Measurements from ENCODE around the gene CASP3. TPM values are rescaled to one million over a fixed set of nuclear protein-coding genes. Genes with fewer than 3 reads are reported as not detected.
"Not testable (repeated sequence)": the region's sequence is repeated elsewhere in the genome, so short reads cannot be mapped to it uniquely, and the experiment has no call there.

The CASP3 gene
- total RNA-seq, 5 donors from 2014 or later (not counting 1 experiment from before 2014, with no cell fraction given): 10.7 to 23.5 (median 19.9) TPM

GRCh38 chr4:184657144-184657543 is 7.9 kb upstream of the CASP3 start:
- no peaks in the 10 kb centered on the region for H3K27me3 ChIP-seq (replicated peaks in 1 of 2; ENCODE audit: control insufficient read depth in 2 of 2, extremely low read depth in 1 of 2, insufficient read depth in 2 of 2, low read length in 1 of 2)
- H3K4me1 Mint-ChIP-seq: peaks cover 0 to 4% (median 0%) of the 10 kb centered on the region in 3 donors
- no peaks in the 10 kb centered on the region for H3K9me3 Mint-ChIP-seq
- ChIA-PET CTCF (no interaction called here), POLR2A (interaction anchor here in 1 of 2 donors (0.6 kb wide), 1 partner anchor 356 kb away, joined by 3 read pairs; no protein-coding TSS in a partner anchor)
- no peak overlapping the region for H3K4me3 ChIP-seq (ENCODE audit: control insufficient read depth in 1 of 2, extremely low read depth in 1 of 2, low read length in 1 of 2)
- H3K27ac ChIP-seq (ENCODE audit: low read length): no peak overlapping the region
- peaks cover 0 to 5% of the 10 kb centered on the region in 2 donors for H3K36me3 ChIP-seq (ENCODE audit: control insufficient read depth in 2 of 2, extremely low read depth in 1 of 2, insufficient read depth in 1 of 2, low read length in 1 of 2)
- ATAC-seq (replicated peaks in 1 of 4) (no peak), DNase-seq (no peak)
- H3K36me3 Mint-ChIP-seq: peaks cover 21% of the 10 kb centered on the region
- no peaks in the 10 kb centered on the region for H3K9me3 ChIP-seq
- H3K27ac Mint-ChIP-seq: no peak overlapping the region
- no peaks in the 10 kb centered on the region for H3K4me1 ChIP-seq (ENCODE audit: control insufficient read depth in 1 of 2, extremely low read depth in 1 of 2, insufficient read depth in 2 of 2, low read length in 2 of 2)
- no peaks in the 10 kb centered on the region for H3K27me3 Mint-ChIP-seq
- no peak overlapping the region for H3K4me3 Mint-ChIP-seq
- no CpG with 5 or more reads among the region's 3 CpGs for WGBS (ENCODE audit: insufficient coverage)

DNA sequence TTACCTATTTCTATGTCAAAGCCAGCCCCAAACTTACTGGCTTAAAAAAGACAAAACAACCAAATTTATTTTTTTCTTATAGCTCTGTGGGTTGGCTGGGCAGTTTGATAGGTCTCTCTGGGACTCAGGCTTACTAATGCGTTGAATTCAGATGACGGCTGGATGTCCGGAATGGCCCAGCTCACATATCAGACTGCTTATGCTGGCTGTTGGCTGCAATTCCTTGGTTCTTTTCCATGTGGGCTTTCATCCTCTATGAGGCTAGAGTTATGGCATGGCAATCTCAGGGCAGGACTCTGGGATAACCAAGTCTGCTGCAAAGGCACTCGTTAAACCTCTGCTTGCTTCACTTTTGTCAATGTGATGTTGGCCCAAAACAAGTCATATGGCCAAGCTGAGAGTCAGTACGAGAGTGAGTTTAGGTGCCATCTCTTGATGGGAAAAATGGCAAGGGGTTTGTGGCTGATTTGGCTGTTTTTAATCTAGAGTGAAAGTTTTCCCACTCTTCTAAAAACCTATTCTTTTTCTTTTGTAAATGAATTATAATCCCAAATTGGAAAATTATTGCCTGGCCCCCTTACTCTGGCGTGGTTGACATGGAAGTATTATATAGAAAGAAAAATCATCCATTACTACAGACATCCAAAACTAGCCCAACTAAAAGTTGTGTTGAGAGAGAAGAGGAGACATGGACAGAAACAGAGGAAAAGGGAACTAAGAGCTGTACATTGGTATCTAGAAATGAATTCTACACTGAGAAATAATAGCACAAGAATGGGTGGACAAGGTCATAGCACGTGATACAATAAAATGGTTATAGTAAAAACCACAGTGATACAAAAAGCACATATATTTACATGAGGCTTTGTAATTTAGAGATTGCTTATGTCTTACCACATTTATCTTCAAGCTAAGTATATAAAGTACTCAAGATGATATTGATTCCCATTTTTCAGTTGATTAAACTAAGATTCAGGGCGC is 6.9 kb upstream of the CASP3 start:
- H3K27me3 Mint-ChIP-seq: no peaks in the 10 kb centered on the region
- no peaks in the 10 kb centered on the region for H3K9me3 ChIP-seq
- peaks cover 0 to 5% of the 10 kb centered on the region in 2 donors for H3K36me3 ChIP-seq (ENCODE audit: control insufficient read depth in 2 of 2, extremely low read depth in 1 of 2, insufficient read depth in 1 of 2, low read length in 1 of 2)
- peaks cover 0 to 9% (median 2%) of the 10 kb centered on the region in 3 donors for H3K4me1 Mint-ChIP-seq
- no peak overlapping the region for H3K27ac Mint-ChIP-seq
- ChIA-PET POLR2A (interaction anchor here in 1 of 2 donors (0.6 kb wide), 1 partner anchor 355 kb away, joined by 3 read pairs; no protein-coding TSS in a partner anchor), CTCF (no interaction called here)
- H3K4me3 Mint-ChIP-seq: no peak overlapping the region
- DNase-seq (no peak), ATAC-seq (replicated peaks in 1 of 4) (no peak)
- 96% methylated on average over 4 of the region's 8 CpGs for WGBS (ENCODE audit: insufficient coverage)
- H3K4me1 ChIP-seq (ENCODE audit: control insufficient read depth in 1 of 2, extremely low read depth in 1 of 2, insufficient read depth in 2 of 2, low read length in 2 of 2): no peaks in the 10 kb centered on the region
- peaks cover 21% of the 10 kb centered on the region for H3K36me3 Mint-ChIP-seq
- no peaks in the 10 kb centered on the region for H3K9me3 Mint-ChIP-seq
- no peak overlapping the region for H3K4me3 ChIP-seq (ENCODE audit: control insufficient read depth in 1 of 2, extremely low read depth in 1 of 2, low read length in 1 of 2)
- no peaks in the 10 kb centered on the region for H3K27me3 ChIP-seq (replicated peaks in 1 of 2; ENCODE audit: control insufficient read depth in 2 of 2, extremely low read depth in 1 of 2, insufficient read depth in 2 of 2, low read length in 1 of 2)
- H3K27ac ChIP-seq (ENCODE audit: low read length): no peak overlapping the region

- Histone ChIP-seq H3K9me3 (no peaks in the 10 kb centered on the region), H3K4me3 (ENCODE audit: control insufficient read depth in 1 of 2, extremely low read depth in 1 of 2, low read length in 1 of 2) (no peak overlapping the region), H3K4me1 (ENCODE audit: control insufficient read depth in 1 of 2, extremely low read depth in 1 of 2, insufficient read depth in 2 of 2, low read length in 2 of 2) (peaks cover 3 to 16% of the 10 kb centered on the region in 2 experiments), H3K27ac (ENCODE audit: low read length) (no peak overlapping the region), H3K27me3 (replicated peaks in 1 of 2; ENCODE audit: control insufficient read depth in 2 of 2, extremely low read depth in 1 of 2, insufficient read depth in 2 of 2, low read length in 1 of 2) (no peaks in the 10 kb centered on the region), H3K36me3 (ENCODE audit: control insufficient read depth in 2 of 2, extremely low read depth in 1 of 2, insufficient read depth in 1 of 2, low read length in 1 of 2) (no peaks in the 10 kb centered on the region)
- Mint-ChIP-seq H3K27me3 (no peaks in the 10 kb centered on the region), H3K36me3 (peaks cover 11% of the 10 kb centered on the region), H3K27ac (no peak overlapping the region), H3K4me1 (peaks cover 11 to 19% (median 12%) of the 10 kb centered on the region in 3 donors), H3K9me3 (no peaks in the 10 kb centered on the region), H3K4me3 (no peak overlapping the region)
- no peak for DNase-seq
- ChIA-PET POLR2A (interaction anchor here in 1 of 2 donors (0.6 kb wide), 1 partner anchor 11 kb away, joined by 7 read pairs; no protein-coding TSS in a partner anchor), CTCF (no interaction called here)
- no CpG with 5 or more reads among the region's 2 CpGs for WGBS (ENCODE audit: insufficient coverage)
- ATAC-seq (replicated peaks in 1 of 4): no peak
These were observed 4.4 kb upstream of the CASP3 start for GRCh38 chr4:184653650-184654049.

DNA sequence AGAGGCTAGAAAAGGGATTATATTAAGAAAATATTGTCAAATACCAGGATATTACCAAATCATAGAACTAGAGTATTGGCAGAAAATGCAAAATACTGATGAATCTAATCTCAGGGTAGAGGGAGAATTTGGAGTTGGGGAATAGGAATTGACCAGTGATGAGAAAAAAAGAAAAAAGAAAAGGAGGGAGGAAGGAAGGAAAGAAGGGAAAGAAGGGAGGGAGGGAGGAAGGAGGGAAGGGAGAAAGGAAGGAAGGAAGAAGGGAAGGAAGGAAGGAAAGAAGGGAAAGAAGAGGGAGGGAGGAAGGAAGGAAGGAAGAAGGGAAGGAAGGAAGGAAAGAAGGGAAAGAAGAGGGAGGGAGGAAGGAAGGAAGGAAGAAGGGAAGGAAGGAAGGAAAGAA is 3.4 kb upstream of the CASP3 start:
- H3K4me1 ChIP-seq (ENCODE audit: control insufficient read depth in 1 of 2, extremely low read depth in 1 of 2, insufficient read depth in 2 of 2, low read length in 2 of 2): peaks cover 6 to 25% of the 10 kb centered on the region in 2 experiments
- peaks cover 11% of the 10 kb centered on the region for H3K36me3 Mint-ChIP-seq
- H3K27ac ChIP-seq (ENCODE audit: low read length); H3K9me3 ChIP-seq; H3K27me3 ChIP-seq (replicated peaks in 1 of 2; ENCODE audit: control insufficient read depth in 2 of 2, extremely low read depth in 1 of 2, insufficient read depth in 2 of 2, low read length in 1 of 2); H3K27ac Mint-ChIP-seq; H3K27me3 Mint-ChIP-seq; H3K4me3 Mint-ChIP-seq; H3K36me3 ChIP-seq (ENCODE audit: control insufficient read depth in 2 of 2, extremely low read depth in 1 of 2, insufficient read depth in 1 of 2, low read length in 1 of 2); DNase-seq; H3K4me3 ChIP-seq (ENCODE audit: control insufficient read depth in 1 of 2, extremely low read depth in 1 of 2, low read length in 1 of 2); ATAC-seq (replicated peaks in 1 of 4); H3K9me3 Mint-ChIP-seq; CTCF ChIA-PET: not testable (repeated sequence)
- peaks cover 18 to 27% (median 20%) of the 10 kb centered on the region in 3 donors for H3K4me1 Mint-ChIP-seq
- POLR2A ChIA-PET: interaction anchor here in 1 of 2 donors (0.6 kb wide), 1 partner anchor 31 kb away, joined by 3 read pairs; no protein-coding TSS in a partner anchor

GRCh38 chr4:184651899-184652298 is 2.7 kb upstream of the CASP3 start:
- H3K27me3 ChIP-seq (replicated peaks in 1 of 2; ENCODE audit: control insufficient read depth in 2 of 2, extremely low read depth in 1 of 2, insufficient read depth in 2 of 2, low read length in 1 of 2): no peaks in the 10 kb centered on the region
- ChIA-PET CTCF (no interaction called here), POLR2A (no interaction called here)
- Mint-ChIP-seq H3K9me3 (no peaks in the 10 kb centered on the region), H3K27me3 (no peaks in the 10 kb centered on the region), H3K36me3 (peaks cover 5% of the 10 kb centered on the region), H3K4me1 (peaks cover 26 to 35% (median 28%) of the 10 kb centered on the region in 3 donors), H3K4me3 (no peak overlapping the region), H3K27ac (no peak overlapping the region)
- no peak for ATAC-seq (replicated peaks in 1 of 4)
- no peak for DNase-seq
- no peak overlapping the region for H3K27ac ChIP-seq (ENCODE audit: low read length)
- H3K4me1 ChIP-seq (ENCODE audit: control insufficient read depth in 1 of 2, extremely low read depth in 1 of 2, insufficient read depth in 2 of 2, low read length in 2 of 2): peaks cover 13 to 30% of the 10 kb centered on the region in 2 experiments
- H3K36me3 ChIP-seq (ENCODE audit: control insufficient read depth in 2 of 2, extremely low read depth in 1 of 2, insufficient read depth in 1 of 2, low read length in 1 of 2): no peaks in the 10 kb centered on the region
- H3K4me3 ChIP-seq (ENCODE audit: control insufficient read depth in 1 of 2, extremely low read depth in 1 of 2, low read length in 1 of 2): no peak overlapping the region
- no peaks in the 10 kb centered on the region for H3K9me3 ChIP-seq
- WGBS (ENCODE audit: insufficient coverage): 99% methylated on average over 6 of the region's 8 CpGs

DNA sequence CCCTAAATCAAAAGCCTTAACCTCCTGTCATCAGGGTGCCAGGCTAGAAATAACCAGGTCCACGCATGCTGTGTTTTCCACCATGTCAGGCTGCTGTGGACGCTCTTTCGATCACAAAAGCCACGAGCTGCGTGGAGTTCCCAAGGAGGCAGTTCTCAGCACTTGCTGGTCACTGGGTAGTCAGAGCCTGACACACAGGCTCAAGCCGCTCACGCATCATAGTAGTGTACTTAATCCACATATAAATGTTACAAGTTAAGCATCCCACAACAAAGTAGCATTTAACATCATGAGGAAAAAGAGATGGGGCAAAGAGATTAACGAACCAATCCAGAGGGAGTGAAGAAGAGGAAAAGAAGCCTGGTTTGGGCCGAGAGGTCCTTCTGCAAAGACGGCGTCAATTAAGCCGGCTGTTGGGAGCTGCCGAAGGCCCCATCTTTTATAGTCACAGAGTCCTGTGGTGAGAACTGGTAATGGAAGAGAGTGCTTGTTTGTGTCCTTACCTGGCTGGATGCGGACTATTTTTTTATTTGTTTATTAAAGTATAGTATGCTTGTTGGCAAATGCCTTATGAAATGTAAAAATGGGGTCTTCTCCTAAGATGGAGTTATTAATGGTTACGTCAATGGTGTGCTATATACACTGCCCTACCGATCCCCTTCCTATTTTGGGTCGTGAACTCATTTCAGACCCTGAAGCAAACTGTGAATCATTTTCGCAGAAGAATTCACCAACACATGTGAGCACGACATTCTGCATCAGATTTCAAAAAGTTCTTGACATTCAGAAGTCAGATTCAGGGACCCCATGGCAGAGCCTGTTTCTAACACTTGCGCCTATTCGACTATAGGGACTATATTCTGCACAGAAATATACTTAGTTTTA is 966 bp upstream of the CASP3 start:
- Histone ChIP-seq H3K27me3 (replicated peaks in 1 of 2; ENCODE audit: control insufficient read depth in 2 of 2, extremely low read depth in 1 of 2, insufficient read depth in 2 of 2, low read length in 1 of 2) (no peaks in the 10 kb centered on the region), H3K27ac (ENCODE audit: low read length) (peak overlapping the region; percentile 68), H3K36me3 (ENCODE audit: control insufficient read depth in 2 of 2, extremely low read depth in 1 of 2, insufficient read depth in 1 of 2, low read length in 1 of 2) (no peaks in the 10 kb centered on the region), H3K4me3 (ENCODE audit: control insufficient read depth in 1 of 2, extremely low read depth in 1 of 2, low read length in 1 of 2) (peak overlapping the region; percentile 81 to 83), H3K4me1 (ENCODE audit: control insufficient read depth in 1 of 2, extremely low read depth in 1 of 2, insufficient read depth in 2 of 2, low read length in 2 of 2) (peaks cover 25 to 34% of the 10 kb centered on the region in 2 experiments), H3K9me3 (no peaks in the 10 kb centered on the region)
- Mint-ChIP-seq H3K9me3 (no peaks in the 10 kb centered on the region), H3K36me3 (peaks cover 9% of the 10 kb centered on the region), H3K4me1 (peaks cover 41 to 50% (median 42%) of the 10 kb centered on the region in 3 donors), H3K4me3 (peak overlapping the region; percentile 81 to 98 (median 96)), H3K27me3 (no peaks in the 10 kb centered on the region), H3K27ac (peak overlapping the region; percentile 76 to 93)
- WGBS (ENCODE audit: insufficient coverage): 36% methylated on average over 14 of the region's 21 CpGs
- DNase-seq (peak in 2 of 35 experiments; percentile 4 to 30), ATAC-seq (replicated peaks in 1 of 4) (peak in 2 of 4 experiments; percentile 1 to 2)
- ChIA-PET CTCF (interaction anchor here (0.6 to 1.9 kb wide), 10 partner anchors 18 to 1214 kb away, joined by 3 to 16 read pairs (median 4); partner anchors contain the start of genes CENPU (in 1 of the 2) and IRF2 (in 1 of the 2)), POLR2A (interaction anchor here (0.6 to 1.8 kb wide), 15 partner anchors 10 to 1735 kb away, joined by 3 to 10 read pairs (median 6); partner anchors contain the start of genes CENPU (in 1 of the 2) and IRF2 (in 1 of the 2))

Data from T-cell (primary cell).